HG02885 (cell line): ENCODE results near the gene MRPL24.
A peak's percentile ranks its signal among the peaks of the same experiment; 100 is the strongest.
"Not testable (repeated sequence)": the region's sequence is repeated elsewhere in the genome, so short reads cannot be mapped to it uniquely, and the experiment has no call there.

Experiments
- ATAC-seq: cut with Tn5 transposase; IDR thresholded peaks from one replicate; pipeline ENCODE4 v1.9.1; 2021; ENCODE audit warnings: mild to moderate bottlenecking; ENCODE audit not compliant: unreplicated experiment, poor library complexity

The MRPL24 gene

DNA sequence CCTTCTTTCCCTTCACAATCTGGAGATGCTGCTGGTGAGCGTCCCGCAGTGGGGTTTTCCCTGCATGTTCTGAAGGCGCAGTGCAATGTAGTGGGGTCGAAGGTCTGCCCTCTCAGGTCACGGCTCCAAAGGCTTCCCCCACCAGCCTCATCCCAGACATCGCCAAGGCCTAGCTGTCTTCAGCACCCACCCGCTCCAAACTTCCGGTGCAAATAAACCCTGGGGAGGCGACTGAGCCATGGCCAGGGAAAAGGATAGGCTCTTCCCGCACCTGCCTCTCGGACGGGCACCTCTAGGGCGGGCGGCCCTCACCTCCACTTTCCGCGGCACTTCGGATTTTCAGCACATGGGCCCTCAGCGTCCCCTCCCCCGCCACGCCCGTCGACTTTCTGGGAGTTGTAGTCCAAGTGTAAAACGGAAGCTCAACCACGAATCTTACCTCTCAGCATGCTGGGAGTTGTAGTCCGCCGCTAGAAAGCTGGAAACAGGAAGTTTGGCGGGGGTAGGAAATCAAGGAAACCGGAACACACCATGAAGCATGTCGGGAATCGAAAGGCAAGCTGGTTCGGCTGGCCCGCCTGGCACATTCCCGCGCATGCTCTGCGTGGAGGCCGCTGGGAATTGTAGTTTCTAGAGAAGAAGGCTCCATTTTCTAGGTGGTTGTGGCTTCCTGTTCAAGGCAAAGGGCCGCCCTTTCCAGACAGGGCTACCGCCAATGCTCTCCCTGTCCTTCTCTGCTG lies at the start of gene MRPL24:
Gene MRPL24, minus strand, starts transcription at position 348 of the 740 bp plus-strand sequence. CDS start 2,384 bp downstream, outside the sequence.
- peak; percentile 86 for ATAC-seq

DNA sequence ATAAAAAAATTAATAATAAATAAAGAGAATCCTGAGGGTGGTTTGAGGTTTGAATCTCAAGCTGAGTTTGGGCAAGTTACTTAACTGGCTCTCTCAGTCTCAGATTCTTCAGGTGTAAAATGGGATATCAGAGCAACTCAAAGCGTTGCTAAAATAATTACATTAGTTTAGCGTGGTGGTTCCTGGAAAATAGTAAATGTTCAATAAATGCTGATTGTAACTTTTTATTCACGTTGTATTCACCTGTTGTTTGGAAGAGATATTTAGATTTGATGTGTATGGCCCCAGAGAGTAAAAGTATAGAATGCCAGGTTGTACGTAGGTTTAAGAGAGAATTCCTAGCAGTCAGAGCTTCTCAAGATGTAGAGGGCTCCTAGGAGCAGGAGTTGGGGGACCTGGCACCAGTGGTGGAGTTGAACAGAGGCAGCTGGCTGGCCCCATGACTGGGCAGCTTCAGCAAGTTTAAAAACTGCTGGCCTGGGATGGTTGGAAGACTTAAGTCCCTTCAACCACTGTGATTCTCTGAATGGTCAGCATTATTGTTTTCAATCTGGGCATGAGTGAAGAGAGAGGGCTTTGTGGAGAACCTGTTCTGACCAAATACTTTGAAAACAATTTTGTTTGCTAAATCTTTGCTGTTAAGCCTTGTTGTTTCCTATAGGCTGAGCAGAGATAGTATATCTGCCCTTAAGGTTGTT lies 48.9 kb upstream of the MRPL24 start:
- no peak for ATAC-seq

DNA sequence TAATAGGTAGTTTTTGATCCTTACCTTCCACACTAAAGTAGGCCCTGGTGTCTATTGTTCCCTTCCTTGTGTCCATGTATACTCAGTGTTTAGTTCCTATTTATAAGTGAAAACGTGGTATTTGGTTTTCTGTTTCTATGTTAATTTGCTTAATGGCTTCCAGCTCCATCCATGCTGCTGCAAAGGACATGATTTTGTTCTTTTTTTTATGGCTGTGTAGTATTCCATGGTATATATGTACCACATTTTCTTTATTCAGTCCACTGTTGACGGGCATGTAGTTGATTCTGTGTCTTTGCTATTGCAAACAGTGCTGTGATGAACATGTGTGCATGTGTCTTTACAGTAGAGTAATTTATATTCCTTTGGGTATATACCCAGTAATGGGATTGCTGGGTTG lies 47.2 kb upstream of the MRPL24 start:
- no peak for ATAC-seq

DNA sequence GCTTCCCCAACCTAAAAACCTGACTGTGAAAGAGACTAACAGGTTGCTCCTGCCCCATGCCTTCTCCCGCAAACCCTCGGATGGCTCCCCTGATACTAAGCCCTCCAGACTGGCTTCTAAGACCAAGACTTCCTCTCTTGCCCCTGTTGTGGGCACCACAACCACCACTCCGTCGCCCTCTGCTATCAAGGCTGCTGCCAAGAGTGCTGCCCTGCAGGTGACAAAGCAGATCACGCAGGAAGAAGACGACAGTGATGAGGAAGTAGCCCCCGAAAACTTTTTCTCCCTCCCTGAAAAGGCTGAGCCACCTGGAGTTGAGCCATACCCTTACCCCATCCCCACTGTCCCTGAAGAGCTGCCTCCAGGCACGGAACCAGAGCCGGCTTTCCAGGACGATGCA lies 45.8 kb upstream of the MRPL24 start:
- ATAC-seq, result no peak

DNA sequence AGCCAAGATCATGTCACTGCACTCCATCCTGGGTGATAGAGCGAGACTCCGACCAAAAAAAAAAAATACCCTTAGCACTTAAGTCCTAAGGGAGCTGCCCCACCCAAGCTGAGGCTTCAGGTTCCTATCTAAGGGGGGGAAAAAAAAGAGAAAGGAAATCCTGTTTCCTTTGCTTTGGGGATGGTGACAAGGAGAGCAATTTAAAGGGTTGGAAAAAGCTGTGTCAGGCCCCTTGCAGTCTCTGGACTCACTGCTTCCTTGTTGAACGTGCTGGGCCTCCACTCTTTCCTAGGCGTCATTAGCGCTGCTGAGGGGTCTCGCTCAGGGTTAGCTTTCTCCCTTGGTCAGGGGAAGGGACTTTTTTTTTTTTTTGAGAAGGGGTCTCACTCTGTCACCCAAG lies 44.6 kb upstream of the MRPL24 start:
- no peak for ATAC-seq

DNA sequence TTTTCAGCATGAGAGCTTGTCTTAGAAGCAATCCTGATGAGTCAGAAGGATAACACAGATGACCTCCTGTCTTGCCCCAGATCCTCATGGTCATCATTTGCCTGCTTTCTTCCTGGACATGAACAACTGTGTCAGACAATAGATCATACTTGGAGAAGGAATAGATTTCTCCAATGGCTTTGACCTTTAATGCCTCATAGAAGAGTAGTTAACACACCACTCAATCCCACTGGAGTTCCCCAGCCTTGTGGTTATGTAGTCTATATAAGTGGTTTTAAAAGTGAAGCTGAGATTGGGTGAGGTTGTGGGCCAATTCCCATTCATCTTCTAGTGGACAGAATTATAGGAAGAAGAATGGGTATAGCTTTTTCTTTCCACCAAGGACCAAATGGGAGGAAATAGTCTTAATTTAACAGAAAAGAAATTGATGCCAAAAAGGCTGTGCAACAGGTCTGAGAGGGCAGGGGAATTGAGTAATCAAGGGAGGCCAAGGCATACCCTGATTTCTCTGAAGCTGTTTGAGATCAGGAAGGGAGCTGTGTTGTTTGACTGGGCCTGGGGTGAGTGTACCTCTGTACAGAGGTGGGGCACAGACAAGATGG lies 40.8 kb upstream of the MRPL24 start:
- no peak for ATAC-seq

DNA sequence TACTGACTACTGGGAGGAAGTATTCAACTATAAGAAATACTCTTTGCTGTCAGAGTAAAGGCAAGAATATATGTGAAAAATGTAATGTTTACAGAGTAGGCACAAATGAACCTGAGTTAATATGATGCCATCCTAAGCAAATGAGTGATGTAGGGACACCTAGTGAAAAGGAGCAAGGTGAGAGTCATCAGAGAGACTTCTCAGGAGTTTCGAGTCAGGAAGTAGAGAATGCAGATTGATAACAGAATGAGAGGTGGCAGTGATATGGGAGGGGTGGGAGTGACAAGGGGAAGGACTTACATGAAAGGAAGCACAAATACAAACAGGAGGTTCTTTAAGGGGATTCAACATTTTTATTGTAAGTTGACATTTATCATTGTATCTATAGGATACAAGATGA lies 36.7 kb upstream of the MRPL24 start:
- ATAC-seq, result no peak

DNA sequence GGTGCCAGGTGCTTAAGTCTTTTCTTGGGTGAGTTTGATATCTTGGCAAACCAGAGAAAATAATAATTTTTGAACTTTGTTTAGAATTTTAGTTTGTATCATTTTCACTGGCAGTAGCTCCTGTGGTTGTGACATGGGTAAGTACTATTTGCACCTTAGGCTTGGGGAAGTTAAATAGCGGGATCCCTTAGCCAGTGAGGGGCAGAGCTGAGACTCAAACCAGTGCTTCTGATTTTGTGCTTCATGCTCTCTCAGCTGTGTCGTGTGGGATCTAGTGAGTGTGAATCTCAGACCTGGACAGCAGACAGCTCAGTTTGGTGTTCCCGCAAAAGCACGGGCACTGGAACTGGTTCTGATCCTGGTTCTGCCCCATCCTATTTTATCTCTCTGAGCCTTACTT lies 36.1 kb upstream of the MRPL24 start:
- ATAC-seq, result no peak

DNA sequence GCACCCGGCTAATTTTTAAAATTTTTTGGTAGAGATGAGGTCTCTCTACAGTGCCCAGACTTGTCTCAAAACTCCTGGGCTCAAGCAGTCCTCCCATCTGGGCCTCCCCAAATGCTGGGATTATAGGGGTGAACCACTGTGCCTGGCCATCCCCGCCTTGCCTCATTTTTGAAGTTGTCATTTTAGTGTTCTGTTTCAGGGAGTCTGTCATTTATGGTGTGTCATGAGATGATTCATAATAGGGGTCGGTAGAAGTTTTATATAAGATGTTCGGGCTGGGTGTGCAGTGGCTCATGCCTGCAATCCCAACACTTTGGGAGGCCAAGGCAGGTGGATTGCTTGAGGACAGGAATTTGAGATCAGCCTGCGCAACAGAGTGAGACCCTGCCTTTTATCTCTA lies 34.9 kb upstream of the MRPL24 start:
- ATAC-seq, result no peak

DNA sequence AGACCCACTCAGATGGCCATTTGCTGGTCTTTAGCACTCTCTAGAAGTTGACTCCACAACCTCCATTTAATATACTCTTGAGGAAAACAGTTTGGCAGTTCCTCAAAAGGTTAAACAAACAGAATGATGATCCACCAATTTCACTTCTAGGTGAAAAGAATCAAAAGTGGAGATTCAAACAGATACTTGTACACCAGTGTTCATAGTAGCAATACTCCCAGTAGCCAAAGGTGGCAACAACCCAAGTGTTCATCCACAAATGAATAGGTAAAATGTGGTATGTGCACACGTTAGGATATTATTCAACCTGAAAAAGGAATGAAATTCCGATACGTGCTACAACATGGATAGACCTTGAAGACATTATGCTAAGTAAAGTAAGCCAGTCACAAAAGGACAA lies 32.7 kb upstream of the MRPL24 start:
- no peak for ATAC-seq

DNA sequence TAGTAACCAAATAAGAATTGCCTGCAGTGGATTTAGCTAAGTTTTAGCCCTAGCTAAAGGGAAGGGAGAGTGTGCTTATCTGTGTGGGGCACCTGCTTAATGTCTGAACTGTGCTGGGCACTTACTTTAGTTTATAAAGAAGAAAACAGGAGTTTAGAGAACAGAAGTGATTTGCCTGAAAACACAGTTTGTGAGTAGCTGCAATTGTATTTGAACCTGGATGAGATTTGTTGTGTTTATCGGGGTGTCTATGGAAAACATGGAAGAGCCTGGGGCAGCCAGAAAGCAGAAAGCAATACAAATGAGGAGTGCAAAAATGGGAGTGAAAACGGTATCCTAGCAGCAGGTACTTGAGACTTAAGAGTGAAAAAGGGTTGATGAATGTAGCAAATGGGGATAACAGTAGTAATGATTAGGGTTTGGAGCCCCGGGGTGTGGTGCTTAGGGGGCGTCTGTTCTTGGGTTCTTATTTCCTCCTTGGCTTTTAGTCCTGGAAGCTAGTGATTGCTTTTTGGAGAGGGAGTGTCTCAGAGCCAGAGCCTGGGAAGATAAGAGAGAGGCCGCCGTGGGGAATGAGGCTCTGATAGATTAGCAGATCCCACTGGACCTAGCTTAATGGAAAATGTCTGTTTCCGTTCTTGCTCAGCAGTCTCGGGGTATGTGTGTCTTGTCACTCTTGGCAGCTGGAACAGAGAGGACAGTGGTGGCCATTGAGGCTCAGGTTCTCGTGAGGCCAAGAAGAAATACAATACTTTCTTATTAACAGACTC lies 32.0 kb upstream of the MRPL24 start:
- no peak for ATAC-seq

DNA sequence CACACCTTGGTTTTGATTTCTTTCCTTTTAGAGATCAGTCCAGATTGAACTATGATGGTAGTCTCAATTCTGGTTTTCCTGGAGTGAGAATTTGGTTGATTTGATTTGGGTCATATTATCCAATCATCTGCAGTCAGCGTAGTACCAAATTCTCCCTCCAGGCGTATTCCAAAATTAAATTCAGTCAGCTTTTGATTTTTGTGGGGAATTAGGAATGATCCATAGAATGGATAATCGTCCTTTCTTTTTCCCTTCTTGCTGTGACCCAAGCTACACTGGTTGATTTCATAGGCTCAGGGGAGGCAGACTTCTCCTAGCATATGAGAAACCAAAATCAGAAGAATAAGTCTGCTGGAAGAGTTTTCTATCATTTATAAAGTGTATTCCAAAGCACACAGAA lies 31.3 kb upstream of the MRPL24 start:
- no peak for ATAC-seq

DNA sequence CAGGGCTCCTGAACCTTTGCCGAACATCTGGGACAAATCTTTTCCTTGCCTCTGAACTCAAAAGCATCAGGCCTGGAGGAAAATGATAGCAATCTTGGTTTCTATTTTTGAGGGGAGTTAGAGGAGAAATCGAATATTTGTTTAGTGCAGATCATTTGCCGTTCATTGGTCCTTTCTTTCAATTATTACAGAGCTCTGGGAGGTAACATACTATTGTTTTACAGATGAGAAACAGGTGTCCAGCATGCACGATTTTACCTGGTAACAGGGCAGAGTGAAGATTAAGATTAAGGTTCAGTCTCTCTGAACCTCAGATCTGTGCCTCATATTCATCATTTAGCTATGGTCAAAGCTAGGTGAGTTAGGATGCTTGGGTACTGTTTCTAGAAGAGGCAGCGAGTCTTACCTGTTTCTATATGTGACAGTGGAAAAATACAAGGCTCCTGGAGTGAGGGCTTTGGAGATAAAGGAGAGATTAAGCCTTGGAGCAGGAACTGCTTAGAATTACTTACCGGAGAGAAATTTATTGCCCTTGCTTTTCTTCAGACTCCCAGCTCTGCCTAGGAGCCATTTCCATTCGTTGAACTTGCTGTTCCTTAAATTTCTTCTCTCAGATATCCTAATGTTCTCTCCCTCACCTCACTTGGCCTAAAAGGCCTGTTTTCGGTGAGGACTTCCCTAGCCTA lies 27.9 kb upstream of the MRPL24 start:
- ATAC-seq, result no peak

DNA sequence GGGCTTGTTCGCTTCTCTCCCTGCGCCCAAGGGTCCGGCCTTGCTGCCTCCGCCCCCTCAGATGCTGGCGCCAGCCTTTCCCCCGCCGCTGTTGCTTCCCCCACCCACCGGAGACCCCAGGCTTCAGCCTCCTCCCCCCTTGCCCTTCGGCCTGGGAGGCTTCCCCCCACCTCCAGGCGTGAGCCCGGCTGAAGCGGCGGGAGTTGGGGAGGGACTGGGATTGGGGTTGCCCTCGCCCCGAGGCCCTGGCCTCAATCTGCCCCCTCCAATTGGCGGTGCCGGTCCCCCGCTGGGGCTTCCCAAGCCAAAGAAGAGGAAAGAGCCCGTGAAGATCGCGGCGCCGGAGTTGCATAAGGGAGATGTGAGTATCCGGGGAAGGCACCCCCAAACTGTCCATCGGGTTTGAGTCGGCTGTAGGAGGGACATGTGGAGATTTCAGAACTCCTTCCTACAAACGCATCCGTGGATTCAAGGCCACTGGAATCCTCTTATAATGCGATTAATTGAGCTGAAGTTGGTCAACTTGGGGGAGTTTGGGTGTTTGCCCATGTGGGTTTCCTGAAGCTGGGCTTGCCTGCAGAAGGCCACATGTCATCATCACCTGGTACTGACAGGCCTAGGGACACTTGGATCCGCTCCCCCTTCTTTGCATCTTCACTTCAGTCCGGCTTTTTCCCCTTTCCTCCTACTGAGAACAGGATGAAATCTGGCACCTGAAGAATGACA lies 27.2 kb upstream of the MRPL24 start:
- ATAC-seq, result peak; percentile 14

DNA sequence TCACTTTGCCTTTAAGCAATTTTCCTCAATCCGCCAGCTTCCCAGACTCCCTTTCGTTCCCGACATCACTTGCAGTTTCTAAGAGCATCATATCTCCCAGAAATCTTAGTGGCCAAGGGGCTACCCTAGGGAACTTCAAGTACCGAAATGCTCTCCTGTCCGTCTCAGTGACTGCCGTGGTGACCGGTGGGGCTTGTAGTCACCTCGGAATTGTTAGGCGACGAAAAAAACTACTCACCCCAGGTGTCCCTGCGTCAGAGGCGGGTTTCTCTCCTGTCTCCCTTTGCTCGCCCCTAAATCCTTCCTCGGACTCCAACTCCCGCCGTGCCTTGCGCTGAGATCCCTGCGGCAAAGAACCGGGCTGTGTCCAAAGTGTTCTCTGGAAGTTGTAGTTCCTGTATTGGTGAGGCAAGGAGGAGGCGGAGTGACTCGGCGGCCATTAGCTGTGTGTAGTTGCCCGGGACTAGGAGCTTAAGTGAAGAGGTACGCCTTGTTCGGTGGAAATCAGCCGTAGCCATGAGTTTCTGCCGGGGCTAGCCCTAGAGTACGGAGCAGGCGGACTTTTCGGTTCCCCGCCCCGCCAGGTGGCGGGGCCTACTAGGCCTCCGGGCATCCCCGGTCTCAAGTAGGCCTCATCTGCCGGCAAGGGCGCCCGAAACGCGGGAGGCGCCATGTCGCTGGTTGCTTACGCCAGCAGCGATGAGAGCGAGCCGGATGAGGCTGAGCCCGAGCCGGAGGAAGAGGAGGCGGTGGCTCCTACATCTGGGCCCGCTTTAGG lies 26.4 kb upstream of the MRPL24 start, which contains the start of gene PRCC:
Gene PRCC, plus strand, starts transcription at position 435 of the 778 bp plus-strand sequence. Its CDS starts 237 bp downstream, at position 672.
- ATAC-seq, result peak; percentile 92

DNA sequence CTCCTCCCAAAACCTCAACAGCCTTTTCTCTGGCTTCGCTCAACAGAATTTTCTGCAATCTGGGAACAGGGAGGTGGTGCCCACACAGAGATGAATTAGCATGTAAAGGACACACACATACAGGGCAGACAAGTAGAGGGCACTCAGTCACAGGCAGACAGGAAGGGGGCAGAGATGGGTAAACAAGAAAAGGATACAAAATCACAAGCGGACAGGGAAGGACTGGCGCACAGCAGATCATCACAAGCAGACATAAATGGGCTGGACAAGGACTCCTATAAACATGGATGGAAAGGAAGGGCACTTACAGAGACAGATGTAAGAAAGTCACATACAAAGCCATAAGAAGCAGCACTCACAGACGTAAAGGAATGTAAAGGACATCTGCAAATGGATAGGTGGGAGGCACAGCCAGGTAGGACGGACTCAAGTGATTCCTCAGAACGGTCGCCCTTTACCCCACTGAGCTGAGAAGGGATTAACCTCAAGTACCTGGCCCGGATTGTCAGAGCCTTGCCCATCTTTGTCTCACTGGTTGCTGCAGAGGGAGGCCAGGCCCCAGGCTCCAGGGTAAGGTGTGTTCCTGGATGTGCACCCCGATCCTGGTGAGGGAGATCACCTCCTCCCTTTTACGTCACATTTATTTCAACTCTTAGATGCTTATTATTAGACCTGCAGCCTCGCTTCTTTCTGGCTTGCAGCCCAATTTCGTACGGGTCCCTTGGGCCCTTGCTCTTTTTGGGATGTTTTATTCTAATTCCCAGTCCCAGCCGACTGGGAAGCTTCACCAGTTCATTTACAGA lies 25.6 kb upstream of the MRPL24 start:
- peak; percentile 3 for ATAC-seq

DNA sequence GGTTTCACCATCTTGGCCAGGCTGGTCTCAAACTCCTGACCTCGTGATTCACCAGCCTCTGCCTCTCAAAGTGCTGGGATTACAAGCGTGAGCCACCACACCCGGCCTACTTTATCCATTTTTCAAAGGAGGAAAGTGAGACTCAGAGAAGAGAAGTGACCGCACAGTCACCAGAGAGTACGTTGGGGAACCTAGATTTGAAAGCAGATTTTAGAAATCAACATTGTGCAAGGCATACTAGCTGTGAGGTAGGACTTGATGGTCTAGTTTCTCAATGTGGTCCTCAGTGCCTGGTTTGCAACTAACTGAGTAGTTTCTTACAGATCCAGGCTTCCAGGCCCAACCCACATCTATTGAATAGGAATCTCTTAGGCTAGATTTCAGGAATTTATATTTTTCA lies 24.8 kb upstream of the MRPL24 start:
- no peak for ATAC-seq

DNA sequence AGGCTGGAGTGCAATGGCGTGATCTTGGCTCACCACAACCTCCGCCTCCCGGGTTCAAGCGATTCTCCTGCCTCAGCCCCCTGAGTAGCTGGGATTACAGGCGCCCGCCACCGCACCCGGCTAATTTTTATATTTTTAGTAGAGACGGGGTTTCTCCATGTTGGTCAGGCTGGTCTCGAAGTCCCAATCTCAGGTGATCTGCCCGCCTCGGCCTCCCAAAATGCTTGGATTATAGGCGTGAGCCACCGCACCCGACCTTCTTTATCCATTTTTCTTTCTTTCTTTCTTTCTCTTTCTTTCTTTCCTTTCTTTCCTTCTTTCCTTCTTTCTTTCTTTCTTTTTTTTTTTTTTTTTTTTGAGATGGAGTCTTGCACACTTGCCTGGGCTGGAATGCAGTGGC lies 24.2 kb upstream of the MRPL24 start:
- ATAC-seq, result not testable (repeated sequence)
